HEK293 (cell line): ENCODE measurements around the gene CIAO2A.

Experiments used
- CTCF ChIA-PET: fragments of 350-600 bp; formaldehyde crosslinking; extraction: SDS; loops from one replicate; lab custom pipeline; 2021; ENCODE audit warnings: antibody characterized with exemption; lab: Yijun Ruan, JAX
- POLR2A ChIA-PET: fragments of 300-600 bp; formaldehyde crosslinking; extraction: SDS; loops from one replicate; lab custom pipeline; 2020; ENCODE audit warnings: antibody characterized with exemption, inconsistent platforms; lab: Yijun Ruan, JAX
- H3K27ac ChIP-seq: fragments of 200-500 bp; sonication (Bioruptor generic); 2 replicates; pipeline ENCODE4 v1.5.1; 2014; ENCODE audit warnings: low read depth, low read length, control low read depth, inconsistent platforms; ENCODE audit errors: extremely low read depth
- H3K36me3 ChIP-seq, 2 experiments: fragments of 200-500 bp in 1 of 2; sonication (Bioruptor generic) in 1 of 2; 1 replicate in 1 of 2; 2 replicates in 1 of 2; pipeline ENCODE4 v1.5.1; 2014 to 2017; ENCODE audit warnings: inconsistent platforms in 2 of 2, low read length in 2 of 2; ENCODE audit not compliant: control insufficient read depth in 2 of 2, insufficient read depth in 1 of 2
- H3K4me1 ChIP-seq: fragments of 200-500 bp; sonication (Bioruptor generic); 2 replicates; pipeline ENCODE4 v1.5.1; 2014; ENCODE audit warnings: mild to moderate bottlenecking, low read length, inconsistent platforms; ENCODE audit not compliant: control insufficient read depth, insufficient read depth
- H3K4me3 ChIP-seq: 2 replicates; pipeline ENCODE4 v1.5.1; 2011; ENCODE audit warnings: low read depth, mild to moderate bottlenecking, control low read depth, low read length, moderate library complexity
- H3K9me3 ChIP-seq: fragments of 200-500 bp; sonication (Bioruptor generic); 2 replicates; pipeline ENCODE4 v1.5.1; 2014; ENCODE audit warnings: low read depth, low read length, inconsistent platforms; ENCODE audit not compliant: control insufficient read depth, insufficient read depth
- KLF10 ChIP-seq: fragments of 450-650 bp; IDR thresholded peaks from 2 replicates; pipeline ENCODE4 v1.5.1; 2018; ENCODE audit warnings: missing biosample characterization, mild to moderate bottlenecking, missing genetic modification characterization
- OSR2 ChIP-seq: fragments of 450-650 bp; formaldehyde crosslinking; IDR thresholded peaks from 2 replicates; pipeline ENCODE4 v1.5.1; 2016; ENCODE audit warnings: missing biosample characterization, missing genetic modification characterization
- RBAK ChIP-seq: fragments of 450-650 bp; formaldehyde crosslinking; IDR thresholded peaks from 2 replicates; pipeline ENCODE4 v1.5.1; 2016; ENCODE audit warnings: missing biosample characterization, missing genetic modification characterization
- REPIN1 ChIP-seq: fragments of 450-650 bp; formaldehyde crosslinking; IDR thresholded peaks from 2 replicates; pipeline ENCODE4 v1.5.1; 2017; ENCODE audit warnings: missing biosample characterization, missing genetic modification characterization, low read depth
- SCRT2 ChIP-seq: fragments of 450-650 bp; formaldehyde crosslinking; IDR thresholded peaks from 2 replicates; pipeline ENCODE4 v1.5.1; 2016; ENCODE audit warnings: missing biosample characterization, missing genetic modification characterization
- SP2 ChIP-seq: fragments of 450-650 bp; formaldehyde crosslinking; IDR thresholded peaks from 2 replicates; pipeline ENCODE4 v1.5.1; 2016; ENCODE audit warnings: missing biosample characterization, missing genetic modification characterization
- ZIC2 ChIP-seq: fragments of 450-650 bp; formaldehyde crosslinking; IDR thresholded peaks from 2 replicates; pipeline ENCODE4 v1.5.1; 2016; ENCODE audit warnings: missing biosample characterization, missing genetic modification characterization
- ZNF248 ChIP-seq: fragments of 450-650 bp; formaldehyde crosslinking; IDR thresholded peaks from 2 replicates; pipeline ENCODE4 v1.5.1; 2017; ENCODE audit warnings: missing biosample characterization, missing genetic modification characterization
- ZNF280D ChIP-seq: fragments of 450-650 bp; formaldehyde crosslinking; IDR thresholded peaks from 2 replicates; pipeline ENCODE4 v1.5.1; 2016; ENCODE audit warnings: missing biosample characterization, missing genetic modification characterization
- ZNF302 ChIP-seq: fragments of 450-650 bp; formaldehyde crosslinking; IDR thresholded peaks from 2 replicates; pipeline ENCODE4 v1.5.1; 2016; ENCODE audit warnings: missing biosample characterization, missing genetic modification characterization, low read depth
- ZNF311 ChIP-seq: fragments of 450-650 bp; formaldehyde crosslinking; IDR thresholded peaks from 2 replicates; pipeline ENCODE4 v1.5.1; 2017; ENCODE audit warnings: missing biosample characterization, missing genetic modification characterization, borderline replicate concordance
- ZNF37A ChIP-seq: fragments of 450-650 bp; IDR thresholded peaks from 2 replicates; pipeline ENCODE4 v1.5.1; 2018; ENCODE audit warnings: missing biosample characterization, missing genetic modification characterization
- ZNF398 ChIP-seq: fragments of 450-650 bp; formaldehyde crosslinking; IDR thresholded peaks from 2 replicates; pipeline ENCODE4 v1.5.1; 2017; ENCODE audit warnings: missing biosample characterization, missing genetic modification characterization
- ZNF416 ChIP-seq: fragments of 450-650 bp; formaldehyde crosslinking; IDR thresholded peaks from 2 replicates; pipeline ENCODE4 v1.5.1; 2016; ENCODE audit warnings: missing biosample characterization, missing genetic modification characterization
- ZNF518A ChIP-seq: fragments of 450-650 bp; formaldehyde crosslinking; conservative IDR thresholded peaks from 2 replicates; pipeline ENCODE4 v1.5.1; 2016; ENCODE audit warnings: low read depth, missing biosample characterization, missing genetic modification characterization
- ZNF768 ChIP-seq: fragments of 450-650 bp; formaldehyde crosslinking; IDR thresholded peaks from 2 replicates; pipeline ENCODE4 v1.5.1; 2018; ENCODE audit warnings: missing biosample characterization, mild to moderate bottlenecking, missing genetic modification characterization
- ZNF791 ChIP-seq: fragments of 450-650 bp; formaldehyde crosslinking; IDR thresholded peaks from 2 replicates; pipeline ENCODE4 v1.5.1; 2016; ENCODE audit warnings: missing biosample characterization, missing genetic modification characterization
- ZNF843 ChIP-seq: fragments of 450-650 bp; formaldehyde crosslinking; IDR thresholded peaks from 2 replicates; pipeline ENCODE4 v1.5.1; 2016; ENCODE audit warnings: missing biosample characterization, missing genetic modification characterization
- ZXDB ChIP-seq: fragments of 450-650 bp; formaldehyde crosslinking; IDR thresholded peaks from 2 replicates; pipeline ENCODE4 v1.5.1; 2016; ENCODE audit warnings: missing biosample characterization, missing genetic modification characterization

CIAO2A gene

GRCh38 chr15:64117759-64118487, 24.3 kb upstream of the CIAO2A start:
- TF ChIP-seq ZXDB (tag by site-specific recombination) = no peak
- TF ChIP-seq OSR2 (tag by site-specific recombination) = no peak
- no peak for TF ChIP-seq ZNF37A (tag by site-specific recombination)
- TF ChIP-seq RBAK = no peak
- TF ChIP-seq ZNF518A (tag by site-specific recombination) = no peak
- CTCF ChIA-PET = no interaction called here
- Histone ChIP-seq H3K4me1 (no peaks in the 10 kb centered on the region), H3K27ac (no peak overlapping the region), H3K4me3 (no peak overlapping the region), H3K36me3 (peaks cover 4 to 88% of the 10 kb centered on the region in 2 experiments), H3K9me3 (no peaks in the 10 kb centered on the region)
- POLR2A ChIA-PET = interaction anchor here (0.6 kb wide), 1 partner anchor 14 kb away, joined by 5 read pairs; no protein-coding TSS in a partner anchor

GRCh38 chr15:64112904-64113303, 19.3 kb upstream of the CIAO2A start:
- CTCF ChIA-PET = interaction anchor here (0.6 kb wide), 1 partner anchor 41 kb away, joined by 4 read pairs; no protein-coding TSS in a partner anchor
- POLR2A ChIA-PET = no interaction called here
- Histone ChIP-seq H3K27ac (no peak overlapping the region), H3K9me3 (no peaks in the 10 kb centered on the region), H3K4me3 (no peak overlapping the region), H3K4me1 (no peaks in the 10 kb centered on the region), H3K36me3 (peaks cover 0 to 52% of the 10 kb centered on the region in 2 experiments)
- TF ChIP-seq ZNF280D (tag by site-specific recombination) = no peak
- no peak for TF ChIP-seq ZNF791 (tag by site-specific recombination)
- no peak for TF ChIP-seq REPIN1 (tag by site-specific recombination)
- no peak for TF ChIP-seq ZNF248 (tag by site-specific recombination)
- no peak for TF ChIP-seq SP2 (tag by site-specific recombination)
- no peak for TF ChIP-seq ZIC2
- TF ChIP-seq ZNF302 (tag by site-specific recombination) = no peak
- no peak for TF ChIP-seq SCRT2
- TF ChIP-seq ZNF311 = no peak
- no peak for TF ChIP-seq ZNF37A (tag by site-specific recombination)
- TF ChIP-seq KLF10 = no peak
- no peak for TF ChIP-seq ZNF398 (tag by site-specific recombination)
- no peak for TF ChIP-seq ZNF416 (tag by site-specific recombination)
- no peak for TF ChIP-seq ZNF843 (tag by site-specific recombination)
- TF ChIP-seq ZNF768 (tag by site-specific recombination) = no peak
